ENCODE measurements around the gene FAT1. TPM values are rescaled to one million over a fixed set of nuclear protein-coding genes. Genes with fewer than 3 reads are reported as not detected.

Gene FAT1
- total RNA-seq, 1 experiment from 2014 or later: 112 TPM

- peak; percentile 20 for DNase-seq (ENCODE audit: low read depth)
Measured at GRCh38 chr4:186563761-186564160, 159.9 kb downstream of the FAT1 start.

GRCh38 chr4:186561748-186562147, 161.9 kb downstream of the FAT1 start:
- no peak for DNase-seq (ENCODE audit: low read depth)

GRCh38 chr4:186560647-186561046, 163.0 kb downstream of the FAT1 start:
- no peak for DNase-seq (ENCODE audit: low read depth)

- peak; percentile 71 for DNase-seq (ENCODE audit: low read depth)
Measured at GRCh38 chr4:186557486-186557885, 166.2 kb downstream of the FAT1 start.

- DNase-seq (ENCODE audit: low read depth): peak; percentile 26
Measured at GRCh38 chr4:186557061-186557460, 166.6 kb downstream of the FAT1 start.

GRCh38 chr4:186554914-186555827, 168.5 kb downstream of the FAT1 start, which contains the start of gene MTNR1A:
Gene MTNR1A, minus strand, starts transcription at chr4:186555567. Its CDS starts 202 bp downstream, at chr4:186555365.
- DNase-seq (ENCODE audit: low read depth): no peak

- DNase-seq (ENCODE audit: low read depth): peak; percentile 14
Measured at GRCh38 chr4:186554539-186554913, 169.1 kb downstream of the FAT1 start.

GRCh38 chr4:186553717-186554116, 169.9 kb downstream of the FAT1 start:
- no peak for DNase-seq (ENCODE audit: low read depth)

- no peak for DNase-seq (ENCODE audit: low read depth)
Measured at GRCh38 chr4:186551849-186552248, 171.8 kb downstream of the FAT1 start.

GRCh38 chr4:186545436-186545835, 178.2 kb downstream of the FAT1 start:
- DNase-seq (ENCODE audit: low read depth): no peak

GRCh38 chr4:186543206-186543605, 180.4 kb downstream of the FAT1 start:
- no peak for DNase-seq (ENCODE audit: low read depth)

GRCh38 chr4:186541801-186542200, 181.9 kb downstream of the FAT1 start:
- no peak for DNase-seq (ENCODE audit: low read depth)

- no peak for DNase-seq (ENCODE audit: low read depth)
Measured at GRCh38 chr4:186537843-186538521, 185.7 kb downstream of the FAT1 start.

Other genes with a start within 250 kb of the FAT1 start
- not detected in 2 replicates for gene MTNR1A, start 168.3 kb downstream of the FAT1 start, total RNA-seq (2014; rRNA removed; shearing (Covaris generic))

Data from M059J (cell line).